PFSK-1 (cell line): ENCODE results near the gene CCDC152.

Experiments used
- FOXP2 ChIP-seq: optimal IDR thresholded peaks from 2 replicates; pipeline ENCODE3; 2011; ENCODE audit warnings: borderline replicate concordance, control low read depth, inconsistent platforms; ENCODE audit not compliant: insufficient read depth; ENCODE audit errors: extremely low read length, extremely low read depth
- POLR2AphosphoS5 ChIP-seq: IDR thresholded peaks from 2 replicates; pipeline ENCODE4 v1.6.1; 2012; ENCODE audit warnings: low read depth, mild to moderate bottlenecking, control low read depth, low read length, moderate library complexity
- SIN3A ChIP-seq: IDR thresholded peaks from 2 replicates; pipeline ENCODE4 v1.6.1; 2012; ENCODE audit warnings: mild to moderate bottlenecking, low read length, moderate library complexity, borderline replicate concordance; ENCODE audit not compliant: insufficient read depth
- TAF1 ChIP-seq: IDR thresholded peaks from 2 replicates; pipeline ENCODE4 v1.6.1; 2012; ENCODE audit warnings: low read length, control low read depth, borderline replicate concordance; ENCODE audit not compliant: insufficient read depth
- TF ChIP-seq, protein P1 (sequence below), 2 experiments: IDR thresholded peaks; 2 replicates each; pipeline versions ENCODE4 v1.6.1 to v1.8.0; 2011 to 2012; ENCODE audit warnings: low read depth in 2 of 2, low read length in 2 of 2, control low read depth in 1 of 2, inconsistent platforms in 1 of 2, mild to moderate bottlenecking in 1 of 2, moderate library complexity in 1 of 2; ENCODE audit not compliant: insufficient read depth in 1 of 2

Gene CCDC152

DNA sequence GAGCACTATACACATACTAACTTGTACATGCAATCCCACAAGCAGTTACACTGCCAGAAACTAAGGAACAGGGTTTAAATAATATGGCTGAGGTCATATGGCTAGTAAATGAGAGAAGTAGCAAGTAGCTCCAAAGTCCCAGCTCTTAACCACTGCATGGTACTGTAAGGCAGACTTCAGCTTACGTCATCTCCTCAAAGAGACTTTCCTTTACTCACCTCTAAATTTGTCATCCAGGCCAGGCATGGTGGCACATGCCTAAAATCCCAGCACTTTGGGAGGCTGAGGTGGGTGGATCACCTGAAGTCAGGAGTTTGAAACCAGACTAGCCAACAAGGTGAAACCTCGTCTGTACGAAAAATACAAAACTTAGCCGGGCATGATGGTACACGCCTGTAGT lies 75.4 kb downstream of the CCDC152 start:
- no peak for TF ChIP-seq FOXP2
- TF ChIP-seq POLR2AphosphoS5 = no peak
- no peak for TF ChIP-seq TAF1
- TF ChIP-seq, protein P1, sequence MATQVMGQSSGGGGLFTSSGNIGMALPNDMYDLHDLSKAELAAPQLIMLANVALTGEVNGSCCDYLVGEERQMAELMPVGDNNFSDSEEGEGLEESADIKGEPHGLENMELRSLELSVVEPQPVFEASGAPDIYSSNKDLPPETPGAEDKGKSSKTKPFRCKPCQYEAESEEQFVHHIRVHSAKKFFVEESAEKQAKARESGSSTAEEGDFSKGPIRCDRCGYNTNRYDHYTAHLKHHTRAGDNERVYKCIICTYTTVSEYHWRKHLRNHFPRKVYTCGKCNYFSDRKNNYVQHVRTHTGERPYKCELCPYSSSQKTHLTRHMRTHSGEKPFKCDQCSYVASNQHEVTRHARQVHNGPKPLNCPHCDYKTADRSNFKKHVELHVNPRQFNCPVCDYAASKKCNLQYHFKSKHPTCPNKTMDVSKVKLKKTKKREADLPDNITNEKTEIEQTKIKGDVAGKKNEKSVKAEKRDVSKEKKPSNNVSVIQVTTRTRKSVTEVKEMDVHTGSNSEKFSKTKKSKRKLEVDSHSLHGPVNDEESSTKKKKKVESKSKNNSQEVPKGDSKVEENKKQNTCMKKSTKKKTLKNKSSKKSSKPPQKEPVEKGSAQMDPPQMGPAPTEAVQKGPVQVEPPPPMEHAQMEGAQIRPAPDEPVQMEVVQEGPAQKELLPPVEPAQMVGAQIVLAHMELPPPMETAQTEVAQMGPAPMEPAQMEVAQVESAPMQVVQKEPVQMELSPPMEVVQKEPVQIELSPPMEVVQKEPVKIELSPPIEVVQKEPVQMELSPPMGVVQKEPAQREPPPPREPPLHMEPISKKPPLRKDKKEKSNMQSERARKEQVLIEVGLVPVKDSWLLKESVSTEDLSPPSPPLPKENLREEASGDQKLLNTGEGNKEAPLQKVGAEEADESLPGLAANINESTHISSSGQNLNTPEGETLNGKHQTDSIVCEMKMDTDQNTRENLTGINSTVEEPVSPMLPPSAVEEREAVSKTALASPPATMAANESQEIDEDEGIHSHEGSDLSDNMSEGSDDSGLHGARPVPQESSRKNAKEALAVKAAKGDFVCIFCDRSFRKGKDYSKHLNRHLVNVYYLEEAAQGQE (IDR thresholded peaks at IDR 0.05; ENCODE audit: insufficient read depth in 1 of 2, low read depth in 2 of 2, low read length in 2 of 2) = no peak
- no peak for TF ChIP-seq SIN3A

DNA sequence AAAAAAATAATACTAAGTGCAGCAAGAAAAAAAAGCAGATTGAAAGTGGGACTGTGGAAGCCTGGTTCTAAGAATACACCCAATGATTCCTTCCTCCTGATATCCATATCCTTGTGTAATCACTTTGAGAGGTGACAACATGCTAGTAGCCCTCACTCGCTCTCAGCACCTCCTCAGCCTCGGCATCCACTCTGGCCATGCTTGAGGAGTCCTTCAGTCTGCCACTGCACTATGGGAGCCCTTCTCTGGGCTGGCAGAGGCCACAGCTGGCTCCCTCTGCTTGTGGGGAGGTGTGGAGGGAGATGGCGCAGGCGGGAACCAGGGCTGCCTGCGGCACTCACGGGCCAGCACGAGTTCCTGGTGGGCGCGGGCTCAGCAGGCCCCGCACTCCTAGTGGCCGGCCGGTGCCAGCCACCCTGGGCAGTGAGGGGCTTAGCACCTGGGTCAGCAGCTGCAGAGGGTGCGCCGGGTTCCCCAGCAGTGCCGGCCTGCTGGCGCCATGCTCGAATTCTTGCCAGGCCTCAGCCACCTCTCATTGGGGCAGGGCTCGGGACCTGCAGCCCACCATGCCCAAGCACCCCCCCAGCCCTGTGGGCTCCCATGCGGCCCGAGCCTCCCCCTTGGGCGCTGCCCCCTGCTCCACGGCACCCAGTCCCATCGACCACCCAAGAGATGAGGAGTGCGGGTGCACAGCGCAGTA lies 79.6 kb downstream of the CCDC152 start:
- TF ChIP-seq FOXP2 = no peak
- TF ChIP-seq SIN3A = no peak
- TF ChIP-seq POLR2AphosphoS5 = no peak
- TF ChIP-seq, protein P1 (IDR thresholded peaks at IDR 0.05; ENCODE audit: insufficient read depth in 1 of 2, low read depth in 2 of 2, low read length in 2 of 2) = no peak
- TF ChIP-seq TAF1 = no peak

DNA sequence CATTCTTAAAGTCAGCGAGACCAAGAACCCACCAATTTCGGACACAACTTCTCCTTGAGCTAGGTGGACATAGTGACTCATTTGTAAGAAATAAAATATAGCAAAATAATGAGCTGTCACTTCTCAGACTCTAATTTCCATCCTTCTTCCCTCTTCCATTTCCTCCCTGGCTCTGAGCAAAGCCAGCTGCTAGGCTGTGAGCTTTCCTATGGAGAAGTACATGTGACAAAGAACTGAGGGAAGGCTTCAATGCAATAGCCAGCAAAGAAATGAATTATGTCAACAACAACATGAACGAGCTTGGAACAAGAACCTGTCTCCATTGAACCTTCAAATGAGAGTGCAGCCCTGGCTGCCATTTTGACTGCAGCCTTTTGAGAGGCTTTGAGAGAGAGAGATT lies 81.0 kb downstream of the CCDC152 start:
- TF ChIP-seq, protein P1 (IDR thresholded peaks at IDR 0.05; ENCODE audit: insufficient read depth in 1 of 2, low read depth in 2 of 2, low read length in 2 of 2) = no peak
- no peak for TF ChIP-seq SIN3A
- TF ChIP-seq TAF1 = no peak
- no peak for TF ChIP-seq FOXP2
- TF ChIP-seq POLR2AphosphoS5 = no peak

DNA sequence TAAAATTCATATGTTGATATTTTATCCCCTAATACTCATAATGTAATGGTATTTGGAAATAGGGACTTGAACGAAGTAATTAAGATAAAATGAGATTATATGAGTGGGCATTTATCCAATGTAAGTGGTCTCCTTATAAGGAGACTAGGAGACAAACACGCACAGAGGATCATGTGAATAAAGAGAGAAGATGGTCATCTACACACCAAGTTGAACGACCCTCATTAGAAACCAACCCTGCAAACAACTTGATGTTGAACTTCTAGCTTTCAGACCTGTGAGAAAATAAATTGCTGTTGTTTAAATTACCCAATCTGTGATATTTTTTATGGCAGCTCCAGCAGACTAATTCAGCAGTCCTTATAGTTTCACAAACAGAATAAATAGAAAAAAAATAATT lies 82.6 kb downstream of the CCDC152 start:
- TF ChIP-seq POLR2AphosphoS5 = no peak
- no peak for TF ChIP-seq TAF1
- TF ChIP-seq, protein P1 (IDR thresholded peaks at IDR 0.05; ENCODE audit: insufficient read depth in 1 of 2, low read depth in 2 of 2, low read length in 2 of 2) = no peak
- no peak for TF ChIP-seq FOXP2
- TF ChIP-seq SIN3A = no peak
